Tibial artery (tissue), 4 donors: ENCODE results near the gene LRSAM1.

Experiments
- DNase-seq, 2 donors: peaks; one replicate each; pipeline ENCODE4 v3.0.0-alpha.2; 2019
- H3K27ac ChIP-seq, 2 donors: fragments of 200-600 bp; sonication (generic) in 1 of 2; 1 replicate in 1 of 2; 2 replicates in 1 of 2; pipeline ENCODE4 v1.5.1; 2018 to 2019; ENCODE audit warnings: mild to moderate bottlenecking in 1 of 2
- H3K27me3 ChIP-seq, 2 donors: fragments of 200-600 bp; sonication (generic) in 1 of 2; one replicate each; pipeline versions ENCODE4 v1.5.1 to v1.6.0; 2016 to 2019
- H3K36me3 ChIP-seq, 3 donors: fragments of 200-600 bp; sonication (generic) in 2 of 3; one replicate each; pipeline ENCODE4 v1.5.1; 2016 to 2019; ENCODE audit warnings: mild to moderate bottlenecking in 2 of 3
- H3K4me1 ChIP-seq, 4 donors: fragments of 200-600 bp; sonication (generic) in 2 of 4; 1 replicate in 3 of 4; 2 replicates in 1 of 4; pipeline ENCODE4 v1.5.1; 2016 to 2019
- H3K4me3 ChIP-seq, 2 donors: fragments of 200-600 bp; sonication (generic) in 1 of 2; 1 replicate in 1 of 2; 2 replicates in 1 of 2; pipeline ENCODE4 v1.5.1; 2018 to 2019; ENCODE audit warnings: mild to moderate bottlenecking in 2 of 2
- H3K9me3 ChIP-seq, 3 donors: fragments of 200-600 bp; sonication (generic) in 1 of 3; one replicate each; pipeline ENCODE4 v1.5.1; 2016 to 2019
- CTCF ChIP-seq, 2 experiments: fragments of 200-600 bp in 1 of 2; fragments of 450-650 bp in 1 of 2; IDR thresholded peaks; one replicate each; pipeline ENCODE4 v1.5.1; 2017 to 2019; ENCODE audit warnings: antibody characterized with exemption in 2 of 2, mild to moderate bottlenecking in 1 of 2, moderate library complexity in 1 of 2
- intact Hi-C: fragments of 100-400 bp; cut with DNase I; formaldehyde crosslinking; loops from one replicate; pipeline ENCODE4 v1.15.0; 2023; ENCODE audit warnings: low total_unique reads

Gene LRSAM1

GRCh38 chr9:127529671-127530070, 78.4 kb downstream of the LRSAM1 start:
- peaks cover 0 to 4% (median 0%) of the 10 kb centered on the region in 3 donors for H3K9me3 ChIP-seq
- H3K4me3 ChIP-seq = no peak overlapping the region
- no peak for DNase-seq
- intact Hi-C loops = no loop called here
- H3K27ac ChIP-seq = peak overlapping the region; percentile 44 to 66
- peaks cover 0 to 39% (median 10%) of the 10 kb centered on the region in 4 donors for H3K4me1 ChIP-seq
- no peak for TF ChIP-seq CTCF (IDR thresholded peaks at IDR 0.05)
- H3K27me3 ChIP-seq = no peaks in the 10 kb centered on the region
- H3K36me3 ChIP-seq = peaks cover 23 to 70% (median 36%) of the 10 kb centered on the region in 3 donors

GRCh38 chr9:127530206-127530941, 79.1 kb downstream of the LRSAM1 start:
- no peak for DNase-seq
- H3K27me3 ChIP-seq = no peaks in the 10 kb centered on the region
- TF ChIP-seq CTCF (IDR thresholded peaks at IDR 0.05) = no peak
- peaks cover 0 to 4% (median 0%) of the 10 kb centered on the region in 3 donors for H3K9me3 ChIP-seq
- intact Hi-C loops = no loop called here
- peak overlapping the region; percentile 44 to 66 for H3K27ac ChIP-seq
- no peak overlapping the region for H3K4me3 ChIP-seq
- peaks cover 16 to 70% (median 29%) of the 10 kb centered on the region in 3 donors for H3K36me3 ChIP-seq
- H3K4me1 ChIP-seq = peaks cover 0 to 47% (median 17%) of the 10 kb centered on the region in 4 donors

GRCh38 chr9:127531676-127532075, 80.4 kb downstream of the LRSAM1 start:
- Histone ChIP-seq H3K27ac (no peak overlapping the region), H3K36me3 (peaks cover 3 to 59% (median 17%) of the 10 kb centered on the region in 3 donors), H3K4me1 (peaks cover 0 to 60% (median 29%) of the 10 kb centered on the region in 4 donors), H3K9me3 (no peaks in the 10 kb centered on the region), H3K27me3 (no peaks in the 10 kb centered on the region), H3K4me3 (no peak overlapping the region)
- TF ChIP-seq CTCF (IDR thresholded peaks at IDR 0.05) = no peak
- DNase-seq = no peak
- intact Hi-C loops = no loop called here

- DNase-seq = no peak
- peaks cover 0 to 38% (median 0%) of the 10 kb centered on the region in 3 donors for H3K36me3 ChIP-seq
- H3K27me3 ChIP-seq = no peaks in the 10 kb centered on the region
- no peaks in the 10 kb centered on the region for H3K9me3 ChIP-seq
- H3K27ac ChIP-seq = peak overlapping the region; percentile 56 to 77
- peaks cover 8 to 73% (median 45%) of the 10 kb centered on the region in 4 donors for H3K4me1 ChIP-seq
- no peak for TF ChIP-seq CTCF (IDR thresholded peaks at IDR 0.05)
- no peak overlapping the region for H3K4me3 ChIP-seq
- intact Hi-C loops = no loop called here
These were observed 83.1 kb downstream of the LRSAM1 start for GRCh38 chr9:127534250-127534906.

- Histone ChIP-seq H3K36me3 (peaks cover 0 to 34% (median 0%) of the 10 kb centered on the region in 3 donors), H3K9me3 (no peaks in the 10 kb centered on the region), H3K4me3 (no peak overlapping the region), H3K4me1 (peaks cover 8 to 74% (median 50%) of the 10 kb centered on the region in 4 donors), H3K27ac (peak overlapping the region; percentile 56 to 77), H3K27me3 (no peaks in the 10 kb centered on the region)
- no peak for TF ChIP-seq CTCF (IDR thresholded peaks at IDR 0.05)
- intact Hi-C loops = no loop called here
- DNase-seq = no peak
These were observed 83.6 kb downstream of the LRSAM1 start for GRCh38 chr9:127534931-127535330.
